SJSA1 (cell line): ENCODE data around the gene HBS1L. TPM values are rescaled to one million over a fixed set of nuclear protein-coding genes. Genes with fewer than 3 reads are reported as not detected.
A peak's percentile ranks its signal among the peaks of the same experiment; 100 is the strongest.

Experiments
- DNase-seq, 2 experiments: peaks; one replicate each; pipeline ENCODE4 v3.0.0-alpha.2; 2015 to 2020; ENCODE audit warnings: low spot score in 2 of 2, low read depth in 1 of 2
- H3K27ac ChIP-seq: fragments of 250-450 bp; sonication (Bioruptor Pico); 2 replicates; pipeline ENCODE4 v1.5.1; 2020; ENCODE audit warnings: mild to moderate bottlenecking, moderate library complexity
- H3K27me3 ChIP-seq: fragments of 250-450 bp; sonication (Bioruptor Pico); replicated peaks from 2 replicates; pipeline ENCODE4 v1.5.1; 2020; ENCODE audit warnings: mild to moderate bottlenecking, moderate library complexity
- H3K36me3 ChIP-seq: fragments of 250-450 bp; sonication (Bioruptor Pico); 2 replicates; pipeline ENCODE4 v1.5.1; 2020; ENCODE audit warnings: mild to moderate bottlenecking
- H3K4me1 ChIP-seq: fragments of 250-450 bp; sonication (Bioruptor Pico); replicated peaks from 2 replicates; pipeline ENCODE4 v1.6.1; 2021; ENCODE audit warnings: mild to moderate bottlenecking
- H3K4me3 ChIP-seq: fragments of 250-450 bp; sonication (Bioruptor Pico); 2 replicates; pipeline ENCODE4 v1.5.1; 2020; ENCODE audit warnings: mild to moderate bottlenecking
- H3K9me3 ChIP-seq: fragments of 250-450 bp; sonication (Bioruptor Pico); replicated peaks from 2 replicates; pipeline ENCODE4 v1.5.1; 2020; ENCODE audit warnings: mild to moderate bottlenecking
- total RNA-seq: library from RNA; depleted of rRNA; stranded (reverse); fragments of >200 nt; shearing (Covaris generic); gene quantifications from 2 replicates; pipeline ENCODE4 v1.2.3, GENCODE V29; 2014

Gene HBS1L
- total RNA-seq, 1 experiment from 2014 or later, result 154 TPM

DNA sequence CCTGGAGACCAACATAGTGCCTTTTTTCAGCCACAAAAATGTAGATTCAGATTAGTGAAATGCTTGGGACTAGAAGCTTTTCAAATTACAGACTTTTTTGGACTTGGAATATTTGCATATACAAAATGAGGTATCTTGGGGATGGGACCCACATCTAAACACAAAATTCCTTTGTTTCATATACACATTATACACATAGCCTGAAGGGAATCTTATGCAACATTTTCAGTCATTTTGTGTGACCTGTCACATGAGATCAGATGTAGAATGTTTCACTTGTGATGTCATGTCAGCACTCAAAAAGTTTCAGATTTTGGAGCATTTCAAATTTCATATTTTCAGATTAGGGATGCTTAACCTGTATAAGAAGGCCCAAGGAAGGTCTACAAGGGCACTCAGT lies 60.2 kb downstream of the HBS1L start:
- H3K4me3 ChIP-seq, result no peak overlapping the region
- peaks cover 44% of the 10 kb centered on the region for H3K36me3 ChIP-seq
- H3K9me3 ChIP-seq, result no peaks in the 10 kb centered on the region
- H3K27me3 ChIP-seq, result no peaks in the 10 kb centered on the region
- no peak overlapping the region for H3K27ac ChIP-seq
- no peaks in the 10 kb centered on the region for H3K4me1 ChIP-seq
- no peak for DNase-seq

DNA sequence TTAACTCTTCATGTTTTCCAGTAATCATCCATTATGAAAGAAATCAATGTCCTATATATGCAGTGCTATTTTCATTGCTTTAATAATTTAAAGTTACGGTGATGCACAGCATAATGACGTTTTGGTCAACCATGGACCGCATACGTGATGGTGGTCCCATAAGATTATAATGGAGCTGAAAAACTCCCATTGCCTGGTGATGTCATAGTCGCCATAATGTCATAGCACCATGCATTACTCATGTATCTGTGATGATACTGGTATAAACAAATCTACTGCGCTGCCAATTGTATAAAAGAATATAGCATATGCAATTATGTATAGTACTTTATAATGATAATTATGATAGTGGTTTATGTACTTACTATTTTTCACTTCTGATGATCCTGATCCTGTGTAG lies 62.5 kb downstream of the HBS1L start:
- no peak overlapping the region for H3K27ac ChIP-seq
- no peaks in the 10 kb centered on the region for H3K4me1 ChIP-seq
- H3K27me3 ChIP-seq, result no peaks in the 10 kb centered on the region
- H3K9me3 ChIP-seq, result no peaks in the 10 kb centered on the region
- no peak for DNase-seq
- no peak overlapping the region for H3K4me3 ChIP-seq
- H3K36me3 ChIP-seq, result peaks cover 49% of the 10 kb centered on the region

DNA sequence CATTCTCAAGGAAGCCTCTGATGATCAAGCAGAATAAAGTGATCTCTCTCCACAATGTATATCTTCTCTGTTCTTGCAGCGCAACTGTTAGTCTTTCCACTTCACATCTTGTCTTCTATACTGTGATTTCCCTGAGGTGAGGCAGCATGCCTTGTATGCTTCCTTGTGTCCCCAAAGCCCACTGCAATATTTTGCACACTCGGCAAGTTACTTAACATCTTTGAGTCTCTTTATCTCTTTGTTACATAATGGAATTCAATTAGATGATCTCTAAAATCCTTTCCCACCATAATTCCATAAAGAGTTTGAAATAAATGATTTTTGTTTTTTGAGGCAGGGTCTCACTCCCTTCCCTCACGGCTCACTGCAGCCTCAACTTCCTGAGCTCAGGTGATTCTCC lies 64.4 kb downstream of the HBS1L start:
- no peaks in the 10 kb centered on the region for H3K27me3 ChIP-seq
- no peaks in the 10 kb centered on the region for H3K9me3 ChIP-seq
- H3K27ac ChIP-seq, result no peak overlapping the region
- peaks cover 38% of the 10 kb centered on the region for H3K36me3 ChIP-seq
- peaks cover 4% of the 10 kb centered on the region for H3K4me1 ChIP-seq
- no peak overlapping the region for H3K4me3 ChIP-seq
- no peak for DNase-seq

- Histone ChIP-seq H3K9me3 (no peaks in the 10 kb centered on the region), H3K27ac (peak overlapping the region; percentile 28; the same call in 1 of the 2 replicates), H3K4me1 (peaks cover 11% of the 10 kb centered on the region), H3K36me3 (peaks cover 30% of the 10 kb centered on the region), H3K4me3 (no peak overlapping the region), H3K27me3 (no peaks in the 10 kb centered on the region)
- peak in 1 of 2 experiments; percentile 70 for DNase-seq
Measured at GRCh38 chr6:134984821-134985220, 69.8 kb downstream of the HBS1L start.

DNA sequence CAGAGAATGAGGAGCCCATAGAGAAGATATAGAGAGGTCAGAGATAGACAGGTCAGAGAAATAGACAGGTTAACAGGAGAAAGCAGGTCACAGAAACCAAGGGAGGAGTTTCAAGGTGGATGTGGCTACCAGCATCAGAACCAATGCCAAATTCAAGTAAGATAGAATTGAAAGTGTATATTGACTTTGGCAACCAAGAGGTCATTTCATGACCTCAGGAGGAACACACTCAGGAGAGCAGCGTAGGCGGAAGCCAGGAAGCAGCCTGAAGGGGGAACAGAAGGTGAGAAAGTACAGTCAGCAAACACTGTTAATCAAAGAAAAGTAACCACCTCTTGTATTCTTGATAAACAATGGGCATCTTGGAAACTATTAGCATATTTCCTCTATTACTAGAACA lies 70.8 kb downstream of the HBS1L start:
- peaks cover 29% of the 10 kb centered on the region for H3K36me3 ChIP-seq
- no peak overlapping the region for H3K4me3 ChIP-seq
- peaks cover 11% of the 10 kb centered on the region for H3K4me1 ChIP-seq
- no peak for DNase-seq
- no peaks in the 10 kb centered on the region for H3K9me3 ChIP-seq
- no peaks in the 10 kb centered on the region for H3K27me3 ChIP-seq
- no peak overlapping the region for H3K27ac ChIP-seq

- Histone ChIP-seq H3K4me3 (no peak overlapping the region), H3K9me3 (no peaks in the 10 kb centered on the region), H3K4me1 (peaks cover 11% of the 10 kb centered on the region), H3K27ac (no peak overlapping the region), H3K36me3 (peaks cover 34% of the 10 kb centered on the region), H3K27me3 (no peaks in the 10 kb centered on the region)
- DNase-seq, result no peak
Measured at GRCh38 chr6:134982161-134982560, 72.5 kb downstream of the HBS1L start.

- Histone ChIP-seq H3K27ac (no peak overlapping the region), H3K27me3 (no peaks in the 10 kb centered on the region), H3K4me3 (no peak overlapping the region), H3K36me3 (peaks cover 47% of the 10 kb centered on the region), H3K9me3 (no peaks in the 10 kb centered on the region), H3K4me1 (peaks cover 11% of the 10 kb centered on the region)
- no peak for DNase-seq
Measured at GRCh38 chr6:134980846-134981245, 73.8 kb downstream of the HBS1L start.

DNA sequence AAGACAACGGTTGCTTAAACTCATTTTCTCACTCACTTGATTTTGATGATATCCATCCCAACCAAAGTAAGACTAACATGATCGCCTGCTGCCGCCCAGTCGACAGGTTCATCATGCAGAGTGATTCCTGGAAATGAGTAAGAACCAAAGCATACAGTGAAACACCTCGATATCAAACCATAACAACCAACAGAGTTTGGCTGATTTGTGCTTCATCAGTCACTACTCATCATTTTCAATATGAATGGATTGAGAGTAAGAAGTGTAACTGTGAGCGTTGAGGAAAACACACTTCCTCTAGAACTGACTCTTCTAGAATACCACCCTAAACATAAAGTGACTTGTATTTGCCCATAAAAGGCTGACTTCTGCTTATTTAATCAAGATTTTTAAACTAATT lies 75.5 kb downstream of the HBS1L start:
- DNase-seq, result no peak
- Histone ChIP-seq H3K27ac (no peak overlapping the region), H3K27me3 (no peaks in the 10 kb centered on the region), H3K4me3 (no peak overlapping the region), H3K4me1 (no peaks in the 10 kb centered on the region), H3K9me3 (no peaks in the 10 kb centered on the region), H3K36me3 (peaks cover 57% of the 10 kb centered on the region)

- Histone ChIP-seq H3K9me3 (no peaks in the 10 kb centered on the region), H3K36me3 (peaks cover 56% of the 10 kb centered on the region), H3K4me1 (no peaks in the 10 kb centered on the region), H3K27ac (no peak overlapping the region), H3K27me3 (no peaks in the 10 kb centered on the region), H3K4me3 (no peak overlapping the region)
- DNase-seq, result no peak
Measured at GRCh38 chr6:134974370-134974769, 80.3 kb downstream of the HBS1L start.

DNA sequence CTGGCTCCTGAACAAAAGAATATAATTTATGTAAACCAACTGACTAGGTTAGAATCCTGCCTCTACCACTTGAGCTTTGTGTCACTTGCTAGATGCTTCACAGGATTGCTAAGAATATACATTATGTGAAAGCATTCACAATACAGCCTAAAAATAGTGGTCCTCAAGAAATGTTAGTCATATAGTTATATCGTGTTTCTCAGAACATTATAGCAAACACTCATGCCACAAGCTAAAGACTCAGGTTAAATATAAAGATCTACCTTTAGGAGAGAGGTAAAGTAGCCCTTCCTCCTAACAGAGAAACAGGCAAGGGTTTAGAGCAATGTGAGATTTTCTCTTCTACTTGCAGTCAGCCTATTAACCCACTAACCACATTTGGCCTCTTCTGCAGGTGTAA lies 86.9 kb downstream of the HBS1L start:
- no peak overlapping the region for H3K4me3 ChIP-seq
- no peaks in the 10 kb centered on the region for H3K4me1 ChIP-seq
- DNase-seq, result no peak
- H3K27ac ChIP-seq, result no peak overlapping the region
- no peaks in the 10 kb centered on the region for H3K9me3 ChIP-seq
- no peaks in the 10 kb centered on the region for H3K27me3 ChIP-seq
- peaks cover 40% of the 10 kb centered on the region for H3K36me3 ChIP-seq

- Histone ChIP-seq H3K4me1 (no peaks in the 10 kb centered on the region), H3K27ac (no peak overlapping the region), H3K27me3 (no peaks in the 10 kb centered on the region), H3K36me3 (peaks cover 34% of the 10 kb centered on the region), H3K4me3 (no peak overlapping the region), H3K9me3 (no peaks in the 10 kb centered on the region)
- DNase-seq, result no peak
Measured at GRCh38 chr6:134964451-134965203, 90.0 kb downstream of the HBS1L start.

GRCh38 chr6:134962421-134962820 lies 92.2 kb downstream of the HBS1L start:
- Histone ChIP-seq H3K9me3 (no peaks in the 10 kb centered on the region), H3K4me1 (no peaks in the 10 kb centered on the region), H3K36me3 (peaks cover 26% of the 10 kb centered on the region), H3K27ac (no peak overlapping the region), H3K27me3 (no peaks in the 10 kb centered on the region), H3K4me3 (no peak overlapping the region)
- no peak for DNase-seq

- no peak for DNase-seq
- peaks cover 26% of the 10 kb centered on the region for H3K36me3 ChIP-seq
- no peak overlapping the region for H3K4me3 ChIP-seq
- no peaks in the 10 kb centered on the region for H3K9me3 ChIP-seq
- H3K27me3 ChIP-seq, result no peaks in the 10 kb centered on the region
- H3K27ac ChIP-seq, result no peak overlapping the region
- no peaks in the 10 kb centered on the region for H3K4me1 ChIP-seq
Measured at GRCh38 chr6:134961366-134961765, 93.3 kb downstream of the HBS1L start.

GRCh38 chr6:134959603-134960002 lies 95.0 kb downstream of the HBS1L start:
- Histone ChIP-seq H3K9me3 (no peaks in the 10 kb centered on the region), H3K36me3 (peaks cover 14% of the 10 kb centered on the region), H3K27ac (no peak overlapping the region), H3K27me3 (no peaks in the 10 kb centered on the region), H3K4me3 (no peak overlapping the region), H3K4me1 (no peaks in the 10 kb centered on the region)
- no peak for DNase-seq

DNA sequence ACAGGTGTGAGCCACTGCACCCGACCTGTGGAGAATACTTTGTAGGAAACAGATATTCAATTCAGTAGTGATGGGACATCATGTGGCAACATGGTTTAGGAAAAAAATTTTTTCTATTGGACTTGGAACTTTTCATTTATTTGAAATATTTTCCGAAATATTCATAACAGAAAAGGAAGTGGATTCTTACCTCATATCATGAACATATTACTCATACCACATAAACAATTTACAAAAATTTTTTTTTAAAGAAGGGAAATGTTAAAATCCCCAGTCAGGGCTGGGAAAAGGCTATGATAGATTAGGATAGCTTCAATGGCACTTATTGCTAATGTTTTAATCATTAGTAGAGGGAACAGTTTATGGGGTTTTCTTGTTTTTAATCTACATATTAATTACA lies 97.9 kb downstream of the HBS1L start:
- no peaks in the 10 kb centered on the region for H3K27me3 ChIP-seq
- H3K9me3 ChIP-seq, result no peaks in the 10 kb centered on the region
- H3K27ac ChIP-seq, result no peak overlapping the region
- H3K36me3 ChIP-seq, result no peaks in the 10 kb centered on the region
- DNase-seq, result no peak
- no peak overlapping the region for H3K4me3 ChIP-seq
- no peaks in the 10 kb centered on the region for H3K4me1 ChIP-seq
